ENCODE results near the gene RBFOX2. TPM values are rescaled to one million over a fixed set of nuclear protein-coding genes. Genes with fewer than 3 reads are reported as not detected.

The RBFOX2 gene
- total and polyA plus RNA-seq, 10 of the 15 experiments (the other 5 are each of a cell fraction or from before 2014, with no cell fraction given) = 0.01 to 2.7 (median 0.17) TPM; not detected in 4

- in situ Hi-C loops (cut with MboI) = no loop called here
- ChIA-PET SMC1A (ENCODE audit: uncharacterized antibody, unreplicated experiment) (no interaction called here), CTCF (no interaction called here), POLR2A (no interaction called here), RAD21 (ENCODE audit: unreplicated experiment) (no interaction called here)
- no TSS peak for BruUV-seq (replicated peaks)
- intact Hi-C loops (cut with micrococcal nuclease; ENCODE audit: unreplicated experiment) = no loop called here
- Histone ChIP-seq H3K9me3 (replicated peaks; ENCODE audit: control insufficient read depth, insufficient read depth, low read length) (no peaks in the 10 kb centered on the region), H3K4me3 (no peak overlapping the region), H2AFZ (ENCODE audit: control insufficient read depth, low read depth, low read length) (no peak overlapping the region), H3K27ac (ENCODE audit: control insufficient read depth, insufficient read depth) (no peak overlapping the region), H3K27me3 (replicated peaks in 1 of 2; ENCODE audit: control insufficient read depth in 2 of 2, insufficient read depth in 2 of 2, low read length in 1 of 2) (peaks cover 0 to 2% of the 10 kb centered on the region in 2 experiments; a peak in 2 of 4 replicates), H4K20me1 (ENCODE audit: control insufficient read depth, insufficient read depth) (no peaks in the 10 kb centered on the region), H3K79me2 (ENCODE audit: control insufficient read depth, insufficient read depth, low read length) (no peaks in the 10 kb centered on the region), H3K4me2 (ENCODE audit: control insufficient read depth, insufficient read depth) (no peak overlapping the region), H3K36me3 (ENCODE audit: control insufficient read depth in 2 of 2, insufficient read depth in 2 of 2, low read length in 1 of 2) (no peaks in the 10 kb centered on the region), H3K9ac (ENCODE audit: control insufficient read depth, insufficient read depth, low read length) (no peak overlapping the region), H3K4me1 (ENCODE audit: control insufficient read depth, insufficient read depth, low read length) (no peaks in the 10 kb centered on the region)
- 27% methylated on average over 1 of the region's 1 CpG for WGBS (ENCODE audit: insufficient coverage, insufficient replicate concordance, low lambda C conversion rate, missing lambda C conversion rate)
- ATAC-seq (no peak), FAIRE-seq (no peak), DNase-seq (ENCODE audit: low read depth, low spot score) (no peak)
- TF ChIP-seq SKIL (IDR thresholded peaks at IDR 0.05; ENCODE audit: low read depth, poor library complexity, severe bottlenecking) (no peak), IRF4 (IDR thresholded peaks at IDR 0.05; ENCODE audit: low read depth, low read length) (no peak), CEBPZ (IDR thresholded peaks at IDR 0.05; ENCODE audit: low read depth, low read length) (no peak), RBBP5 (conservative IDR thresholded peaks at IDR 0.05) (no peak), TARDBP (IDR thresholded peaks at IDR 0.05; ENCODE audit: borderline replicate concordance) (no peak), TBL1XR1 (IDR thresholded peaks at IDR 0.05; ENCODE audit: low read depth, low read length) (no peak), BRCA1 (IDR thresholded peaks at IDR 0.05; ENCODE audit: low read depth, low read length) (no peak), PAX8 (IDR thresholded peaks at IDR 0.05) (no peak), ZBED1 (IDR thresholded peaks at IDR 0.05; ENCODE audit: borderline replicate concordance) (no peak), ETV6 (conservative IDR thresholded peaks at IDR 0.05 in 1 of 2, IDR thresholded peaks at IDR 0.05 in 1 of 2; ENCODE audit: borderline replicate concordance in 1 of 2, low read depth in 1 of 2) (no peak)
- TF ChIP-seq, protein P1, sequence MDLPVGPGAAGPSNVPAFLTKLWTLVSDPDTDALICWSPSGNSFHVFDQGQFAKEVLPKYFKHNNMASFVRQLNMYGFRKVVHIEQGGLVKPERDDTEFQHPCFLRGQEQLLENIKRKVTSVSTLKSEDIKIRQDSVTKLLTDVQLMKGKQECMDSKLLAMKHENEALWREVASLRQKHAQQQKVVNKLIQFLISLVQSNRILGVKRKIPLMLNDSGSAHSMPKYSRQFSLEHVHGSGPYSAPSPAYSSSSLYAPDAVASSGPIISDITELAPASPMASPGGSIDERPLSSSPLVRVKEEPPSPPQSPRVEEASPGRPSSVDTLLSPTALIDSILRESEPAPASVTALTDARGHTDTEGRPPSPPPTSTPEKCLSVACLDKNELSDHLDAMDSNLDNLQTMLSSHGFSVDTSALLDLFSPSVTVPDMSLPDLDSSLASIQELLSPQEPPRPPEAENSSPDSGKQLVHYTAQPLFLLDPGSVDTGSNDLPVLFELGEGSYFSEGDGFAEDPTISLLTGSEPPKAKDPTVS (IDR thresholded peaks at IDR 0.05; ENCODE audit: low read depth, low read length) = no peak
- TF ChIP-seq, protein P2, sequence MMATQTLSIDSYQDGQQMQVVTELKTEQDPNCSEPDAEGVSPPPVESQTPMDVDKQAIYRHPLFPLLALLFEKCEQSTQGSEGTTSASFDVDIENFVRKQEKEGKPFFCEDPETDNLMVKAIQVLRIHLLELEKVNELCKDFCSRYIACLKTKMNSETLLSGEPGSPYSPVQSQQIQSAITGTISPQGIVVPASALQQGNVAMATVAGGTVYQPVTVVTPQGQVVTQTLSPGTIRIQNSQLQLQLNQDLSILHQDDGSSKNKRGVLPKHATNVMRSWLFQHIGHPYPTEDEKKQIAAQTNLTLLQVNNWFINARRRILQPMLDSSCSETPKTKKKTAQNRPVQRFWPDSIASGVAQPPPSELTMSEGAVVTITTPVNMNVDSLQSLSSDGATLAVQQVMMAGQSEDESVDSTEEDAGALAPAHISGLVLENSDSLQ (IDR thresholded peaks at IDR 0.05) = no peak
- TF ChIP-seq, protein P3, sequence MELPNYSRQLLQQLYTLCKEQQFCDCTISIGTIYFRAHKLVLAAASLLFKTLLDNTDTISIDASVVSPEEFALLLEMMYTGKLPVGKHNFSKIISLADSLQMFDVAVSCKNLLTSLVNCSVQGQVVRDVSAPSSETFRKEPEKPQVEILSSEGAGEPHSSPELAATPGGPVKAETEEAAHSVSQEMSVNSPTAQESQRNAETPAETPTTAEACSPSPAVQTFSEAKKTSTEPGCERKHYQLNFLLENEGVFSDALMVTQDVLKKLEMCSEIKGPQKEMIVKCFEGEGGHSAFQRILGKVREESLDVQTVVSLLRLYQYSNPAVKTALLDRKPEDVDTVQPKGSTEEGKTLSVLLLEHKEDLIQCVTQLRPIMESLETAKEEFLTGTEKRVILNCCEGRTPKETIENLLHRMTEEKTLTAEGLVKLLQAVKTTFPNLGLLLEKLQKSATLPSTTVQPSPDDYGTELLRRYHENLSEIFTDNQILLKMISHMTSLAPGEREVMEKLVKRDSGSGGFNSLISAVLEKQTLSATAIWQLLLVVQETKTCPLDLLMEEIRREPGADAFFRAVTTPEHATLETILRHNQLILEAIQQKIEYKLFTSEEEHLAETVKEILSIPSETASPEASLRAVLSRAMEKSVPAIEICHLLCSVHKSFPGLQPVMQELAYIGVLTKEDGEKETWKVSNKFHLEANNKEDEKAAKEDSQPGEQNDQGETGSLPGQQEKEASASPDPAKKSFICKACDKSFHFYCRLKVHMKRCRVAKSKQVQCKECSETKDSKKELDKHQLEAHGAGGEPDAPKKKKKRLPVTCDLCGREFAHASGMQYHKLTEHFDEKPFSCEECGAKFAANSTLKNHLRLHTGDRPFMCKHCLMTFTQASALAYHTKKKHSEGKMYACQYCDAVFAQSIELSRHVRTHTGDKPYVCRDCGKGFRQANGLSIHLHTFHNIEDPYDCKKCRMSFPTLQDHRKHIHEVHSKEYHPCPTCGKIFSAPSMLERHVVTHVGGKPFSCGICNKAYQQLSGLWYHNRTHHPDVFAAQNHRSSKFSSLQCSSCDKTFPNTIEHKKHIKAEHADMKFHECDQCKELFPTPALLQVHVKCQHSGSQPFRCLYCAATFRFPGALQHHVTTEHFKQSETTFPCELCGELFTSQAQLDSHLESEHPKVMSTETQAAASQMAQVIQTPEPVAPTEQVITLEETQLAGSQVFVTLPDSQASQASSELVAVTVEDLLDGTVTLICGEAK (IDR thresholded peaks at IDR 0.05; ENCODE audit: borderline replicate concordance) = no peak
These were observed 116.0 kb downstream of the RBFOX2 start for GRCh38 chr22:35912658-35913057.

Data from GM12878 (cell line).